HK-2 (cell line): Measurements from ENCODE around the gene CEACAM19.
A peak's percentile ranks its signal among the peaks of the same experiment; 100 is the strongest.

Experiments
- DNase-seq: peaks from one replicate; pipeline ENCODE4 v3.0.0-alpha.2; 2018; ENCODE audit not compliant: unreplicated experiment

CEACAM19 gene

GRCh38 chr19:44722131-44723121 is 51.1 kb downstream of the CEACAM19 start:
- DNase-seq, result no peak

GRCh38 chr19:44723299-44723951 is 52.1 kb downstream of the CEACAM19 start:
- DNase-seq, result no peak

DNA sequence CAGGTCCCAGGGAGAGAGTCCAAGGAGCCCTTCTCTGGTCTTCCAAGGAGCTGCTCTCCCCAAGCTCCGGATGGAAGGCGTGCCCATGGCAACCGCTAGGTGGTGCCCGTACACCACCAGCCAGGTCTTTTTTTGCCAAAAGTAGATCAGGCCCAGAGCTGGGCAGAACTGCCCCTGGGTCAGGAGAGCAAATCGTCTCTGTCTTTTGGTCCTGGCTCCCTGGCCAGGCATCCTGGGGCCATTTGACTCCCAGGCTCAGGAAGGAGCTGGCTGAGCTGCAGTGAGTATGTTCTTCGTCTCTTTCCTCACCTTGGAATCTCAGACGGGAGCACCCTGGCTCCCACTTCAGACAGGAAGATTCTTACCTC is 52.7 kb downstream of the CEACAM19 start:
- peak; percentile 83 for DNase-seq

DNA sequence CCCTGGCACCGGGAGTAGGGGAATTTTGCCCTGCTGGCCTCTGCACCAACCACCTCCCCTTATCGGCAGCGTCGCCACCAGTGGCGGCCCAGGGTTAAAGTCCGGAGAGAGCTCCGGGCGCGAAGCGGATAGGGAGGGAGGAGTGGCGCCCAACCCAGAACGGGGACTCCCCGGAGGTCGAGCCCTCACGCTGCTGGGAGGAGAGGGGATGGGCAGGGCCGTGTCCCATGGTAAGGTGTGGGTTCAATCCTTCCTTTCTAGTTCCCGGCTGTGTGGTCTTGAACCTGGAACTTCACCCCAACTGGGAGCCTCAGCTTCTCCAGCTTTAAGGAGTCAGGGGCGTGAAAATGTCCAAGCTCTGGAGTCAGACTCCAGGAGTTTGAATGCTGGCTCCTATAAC is 54.0 kb downstream of the CEACAM19 start:
- peak; percentile 51 for DNase-seq

- no peak for DNase-seq
Observed at GRCh38 chr19:44725684-44726083, 54.4 kb downstream of the CEACAM19 start.

DNA sequence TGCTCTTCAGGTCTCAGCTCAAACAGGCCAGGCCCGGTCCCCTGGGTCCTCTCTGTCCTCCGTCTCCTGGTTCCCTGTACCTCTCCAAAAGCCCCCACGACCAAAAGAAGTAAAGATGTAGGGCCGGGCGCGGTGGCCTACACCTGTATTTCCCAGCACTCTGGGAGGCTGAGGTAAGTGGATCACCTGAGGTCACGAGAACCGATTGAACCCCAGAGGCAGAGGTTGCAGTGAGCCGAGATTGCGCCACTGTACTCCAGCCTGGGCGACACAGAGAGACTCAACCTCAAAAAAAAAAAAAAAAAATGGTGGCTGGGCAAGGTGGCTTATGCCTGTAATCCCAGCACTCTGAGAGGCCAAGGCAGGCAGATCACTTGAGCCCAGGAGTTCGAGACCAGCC is 55.2 kb downstream of the CEACAM19 start:
- no peak for DNase-seq

GRCh38 chr19:44728178-44728577 is 56.9 kb downstream of the CEACAM19 start:
- DNase-seq, result no peak

DNA sequence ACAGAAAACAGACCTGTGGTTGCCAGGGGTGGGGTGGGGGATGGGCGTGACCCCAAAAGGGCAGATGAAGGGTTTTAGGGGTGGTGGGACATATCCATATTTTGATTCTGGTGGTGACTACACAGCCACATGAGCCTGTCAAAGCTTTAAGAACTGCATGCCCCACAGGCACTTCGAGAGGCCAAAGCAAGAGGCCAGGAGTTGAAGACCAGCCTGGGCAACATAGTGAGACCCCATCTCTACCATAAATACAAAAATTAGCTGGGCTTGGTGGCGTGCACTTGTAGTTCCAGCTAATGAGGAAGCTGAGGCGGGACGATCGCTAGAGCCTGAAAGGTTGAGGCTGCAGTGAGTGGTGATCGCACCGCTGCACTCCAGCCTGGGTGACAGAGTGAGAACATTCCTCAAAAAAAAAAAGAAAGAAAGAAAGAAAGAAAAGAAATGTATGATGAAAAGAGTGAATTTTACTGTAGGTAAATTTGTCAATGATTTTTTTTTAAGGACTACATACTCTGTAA is 58.3 kb downstream of the CEACAM19 start:
- DNase-seq, result no peak

- no peak for DNase-seq
Observed at GRCh38 chr19:44731081-44731480, 59.8 kb downstream of the CEACAM19 start.

GRCh38 chr19:44731622-44732021 is 60.3 kb downstream of the CEACAM19 start:
- no peak for DNase-seq

DNA sequence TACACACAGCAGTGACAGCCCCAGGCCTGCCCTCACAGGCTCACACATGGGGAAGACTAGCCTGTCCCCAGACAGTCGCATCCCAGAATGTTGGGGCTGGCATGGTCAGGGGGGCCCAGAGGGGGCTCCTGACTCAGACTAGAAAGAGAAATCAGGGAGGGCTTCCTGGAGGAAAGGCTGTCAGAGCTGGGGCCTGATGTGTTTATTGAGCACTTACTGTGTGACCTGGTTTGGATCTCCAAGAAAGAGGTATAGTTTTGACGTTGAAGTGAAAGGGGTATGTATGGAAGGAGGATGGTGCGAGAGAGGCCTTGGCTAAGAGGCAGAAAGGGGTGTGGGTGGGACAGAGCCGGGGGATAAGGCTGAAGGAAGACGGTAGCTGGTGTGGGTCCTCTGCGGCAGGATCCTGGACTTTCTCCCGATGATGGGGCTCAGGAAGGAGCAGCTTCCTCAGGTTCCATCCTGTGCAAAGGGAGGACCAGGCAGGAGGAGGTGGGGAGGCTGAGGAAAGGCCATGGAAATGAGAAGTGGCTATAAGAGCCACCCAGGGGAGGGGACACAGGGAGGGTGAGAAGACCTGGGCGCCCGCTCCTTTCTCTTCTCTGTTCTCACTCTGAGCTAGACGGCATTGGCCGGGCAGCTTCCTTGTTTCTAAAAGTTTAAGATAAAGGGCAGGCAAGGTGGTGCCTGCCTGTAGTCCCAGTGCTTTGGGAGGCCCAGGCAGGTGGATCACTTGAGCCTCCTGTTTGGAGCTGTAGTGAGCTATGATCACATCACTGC is 61.1 kb downstream of the CEACAM19 start:
- no peak for DNase-seq
